ENCODE measurements around the gene WDR41. TPM values are rescaled to one million over a fixed set of nuclear protein-coding genes. Genes with fewer than 3 reads are reported as not detected.
"Not testable (repeated sequence)": the region's sequence is repeated elsewhere in the genome, so short reads cannot be mapped to it uniquely, and the experiment has no call there.

WDR41 gene
- total RNA-seq, 1 donor: 114 TPM

DNA sequence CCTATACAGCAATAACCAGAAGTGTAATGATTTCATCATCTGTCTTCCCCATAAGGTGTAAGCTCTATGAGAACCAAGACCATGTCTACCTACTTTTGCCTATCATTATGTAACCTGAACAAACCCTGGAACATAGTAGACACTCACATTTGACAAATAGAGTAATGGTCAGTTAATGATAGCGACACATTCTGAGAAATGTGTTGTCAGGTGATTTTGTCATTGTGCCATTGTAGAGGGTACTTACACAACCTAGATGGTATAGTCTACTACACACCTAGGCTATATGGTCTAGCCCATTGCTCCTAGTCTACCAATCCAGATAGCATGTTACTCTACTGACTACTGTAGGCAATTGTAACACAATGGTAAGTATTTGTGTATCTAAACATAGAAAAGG lies 22.3 kb upstream of the WDR41 start:
- TF ChIP-seq, protein P1, sequence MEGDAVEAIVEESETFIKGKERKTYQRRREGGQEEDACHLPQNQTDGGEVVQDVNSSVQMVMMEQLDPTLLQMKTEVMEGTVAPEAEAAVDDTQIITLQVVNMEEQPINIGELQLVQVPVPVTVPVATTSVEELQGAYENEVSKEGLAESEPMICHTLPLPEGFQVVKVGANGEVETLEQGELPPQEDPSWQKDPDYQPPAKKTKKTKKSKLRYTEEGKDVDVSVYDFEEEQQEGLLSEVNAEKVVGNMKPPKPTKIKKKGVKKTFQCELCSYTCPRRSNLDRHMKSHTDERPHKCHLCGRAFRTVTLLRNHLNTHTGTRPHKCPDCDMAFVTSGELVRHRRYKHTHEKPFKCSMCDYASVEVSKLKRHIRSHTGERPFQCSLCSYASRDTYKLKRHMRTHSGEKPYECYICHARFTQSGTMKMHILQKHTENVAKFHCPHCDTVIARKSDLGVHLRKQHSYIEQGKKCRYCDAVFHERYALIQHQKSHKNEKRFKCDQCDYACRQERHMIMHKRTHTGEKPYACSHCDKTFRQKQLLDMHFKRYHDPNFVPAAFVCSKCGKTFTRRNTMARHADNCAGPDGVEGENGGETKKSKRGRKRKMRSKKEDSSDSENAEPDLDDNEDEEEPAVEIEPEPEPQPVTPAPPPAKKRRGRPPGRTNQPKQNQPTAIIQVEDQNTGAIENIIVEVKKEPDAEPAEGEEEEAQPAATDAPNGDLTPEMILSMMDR (IDR thresholded peaks at IDR 0.05; ENCODE audit: extremely low read depth, low read depth, low read length): no peak
- peaks cover 15% of the 10 kb centered on the region for H3K27me3 ChIP-seq (ENCODE audit: insufficient read depth, low read length)

DNA sequence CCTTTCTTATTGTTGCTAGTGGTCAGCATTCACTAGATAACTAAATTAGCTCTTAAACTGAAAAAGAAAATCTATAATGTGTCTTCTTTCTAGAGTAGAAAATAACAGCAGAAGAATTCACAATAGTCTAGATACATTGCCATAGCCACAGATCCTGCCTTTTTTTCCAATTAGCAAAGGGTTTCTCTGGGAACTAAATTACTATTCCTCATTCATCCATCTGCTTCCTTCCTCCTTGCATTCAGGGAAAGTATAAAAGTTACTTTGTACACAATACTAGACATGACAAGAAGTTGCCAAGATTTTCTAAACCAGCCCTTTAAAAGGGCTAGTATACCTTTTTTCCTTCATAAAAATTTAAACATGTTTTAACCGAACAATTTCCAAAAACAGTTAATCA lies 21.2 kb upstream of the WDR41 start:
- H3K4me2 ChIP-seq (ENCODE audit: insufficient read depth, low read length): no peak overlapping the region
- no peak for DNase-seq (ENCODE audit: insufficient read length, low spot score, missing footprints)

More for the DNA sequence above, 22.3 kb upstream of the WDR41 start:
- Histone ChIP-seq H4K20me1 (ENCODE audit: insufficient read depth, low read length) (no peaks in the 10 kb centered on the region), H3K27ac (ENCODE audit: low read depth, low read length) (no peak overlapping the region), H3K9me3 (ENCODE audit: low read depth, low read length) (no peaks in the 10 kb centered on the region), H3K79me2 (ENCODE audit: insufficient read depth, low read length) (no peaks in the 10 kb centered on the region), H3K36me3 (ENCODE audit: insufficient read depth, low read length) (no peaks in the 10 kb centered on the region), H3K4me1 (ENCODE audit: insufficient read depth, low read length) (no peaks in the 10 kb centered on the region), H3K4me2 (ENCODE audit: insufficient read depth, low read length) (no peak overlapping the region), H3K4me3 (ENCODE audit: insufficient read depth, low read length) (no peak overlapping the region), H2AFZ (ENCODE audit: low read length) (no peak overlapping the region)
- no peak for DNase-seq (ENCODE audit: insufficient read length, low spot score, missing footprints)

DNA sequence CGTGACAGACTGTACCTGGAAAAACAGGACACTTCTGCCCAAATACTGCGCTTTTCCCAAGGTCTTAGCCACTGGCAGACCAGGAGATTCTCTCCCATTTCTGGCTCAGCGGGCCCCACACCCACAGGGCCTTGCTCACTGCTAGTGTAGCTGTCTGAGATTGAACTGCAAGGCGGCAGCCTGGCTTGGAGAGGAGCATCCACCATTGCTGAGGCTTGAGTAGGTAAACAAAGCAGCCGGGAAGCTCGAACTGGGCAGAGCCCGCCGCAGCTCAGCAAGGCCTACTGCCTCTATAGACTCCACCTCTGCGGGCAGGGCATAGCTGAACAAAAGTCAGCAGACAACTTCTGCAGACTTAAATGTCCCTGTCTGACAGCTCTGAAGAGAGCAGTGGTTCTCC lies 9.0 kb upstream of the WDR41 start:
- H2AFZ ChIP-seq (ENCODE audit: low read length); H3K27ac ChIP-seq (ENCODE audit: low read depth, low read length); H3K79me2 ChIP-seq (ENCODE audit: insufficient read depth, low read length); H3K27me3 ChIP-seq (ENCODE audit: insufficient read depth, low read length); H3K36me3 ChIP-seq (ENCODE audit: insufficient read depth, low read length); DNase-seq (ENCODE audit: insufficient read length, low spot score, missing footprints); H4K20me1 ChIP-seq (ENCODE audit: insufficient read depth, low read length); H3K9me3 ChIP-seq (ENCODE audit: low read depth, low read length); H3K4me3 ChIP-seq (ENCODE audit: insufficient read depth, low read length); H3K4me1 ChIP-seq (ENCODE audit: insufficient read depth, low read length); H3K4me2 ChIP-seq (ENCODE audit: insufficient read depth, low read length): not testable (repeated sequence)

More for the DNA sequence above, 21.2 kb upstream of the WDR41 start:
- Histone ChIP-seq H3K79me2 (ENCODE audit: insufficient read depth, low read length) (no peaks in the 10 kb centered on the region), H3K4me3 (ENCODE audit: insufficient read depth, low read length) (no peak overlapping the region), H3K36me3 (ENCODE audit: insufficient read depth, low read length) (no peaks in the 10 kb centered on the region), H4K20me1 (ENCODE audit: insufficient read depth, low read length) (no peaks in the 10 kb centered on the region), H3K4me1 (ENCODE audit: insufficient read depth, low read length) (no peaks in the 10 kb centered on the region), H3K27ac (ENCODE audit: low read depth, low read length) (no peak overlapping the region), H3K9me3 (ENCODE audit: low read depth, low read length) (no peaks in the 10 kb centered on the region), H2AFZ (ENCODE audit: low read length) (no peak overlapping the region), H3K27me3 (ENCODE audit: insufficient read depth, low read length) (peaks cover 21% of the 10 kb centered on the region)
- TF ChIP-seq, protein P1 (IDR thresholded peaks at IDR 0.05; ENCODE audit: extremely low read depth, low read depth, low read length): no peak

DNA sequence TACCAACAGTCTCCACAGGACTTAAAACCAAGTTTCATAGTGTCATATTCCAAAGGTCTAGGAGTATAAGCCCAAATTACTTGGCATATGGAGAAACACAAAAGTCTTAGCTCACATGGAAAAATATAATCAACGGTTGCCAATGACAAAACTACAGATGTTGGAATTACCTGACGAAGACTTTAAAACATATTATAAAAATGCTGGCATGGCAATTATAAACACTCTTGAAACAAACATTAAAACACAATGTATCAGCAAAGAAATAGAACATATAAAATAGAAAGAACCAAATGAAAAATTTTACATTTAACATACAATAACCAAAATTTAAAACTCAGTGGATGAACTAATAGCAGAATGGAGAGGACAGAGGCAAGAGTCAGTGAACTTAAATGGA lies 7.9 kb upstream of the WDR41 start:
- no peak overlapping the region for H3K4me3 ChIP-seq (ENCODE audit: insufficient read depth, low read length)
- TF ChIP-seq, protein P1 (IDR thresholded peaks at IDR 0.05; ENCODE audit: extremely low read depth, low read depth, low read length): no peak
- no peak for DNase-seq (ENCODE audit: insufficient read length, low spot score, missing footprints)
- H3K36me3 ChIP-seq (ENCODE audit: insufficient read depth, low read length): no peaks in the 10 kb centered on the region
- H3K9me3 ChIP-seq (ENCODE audit: low read depth, low read length): no peaks in the 10 kb centered on the region
- H3K79me2 ChIP-seq (ENCODE audit: insufficient read depth, low read length): no peaks in the 10 kb centered on the region
- H3K4me1 ChIP-seq (ENCODE audit: insufficient read depth, low read length): no peaks in the 10 kb centered on the region
- H3K27ac ChIP-seq (ENCODE audit: low read depth, low read length): no peak overlapping the region
- H3K27me3 ChIP-seq (ENCODE audit: insufficient read depth, low read length): peaks cover 8% of the 10 kb centered on the region
- no peaks in the 10 kb centered on the region for H4K20me1 ChIP-seq (ENCODE audit: insufficient read depth, low read length)
- no peak overlapping the region for H3K4me2 ChIP-seq (ENCODE audit: insufficient read depth, low read length)
- no peak overlapping the region for H2AFZ ChIP-seq (ENCODE audit: low read length)

All from osteoblast (primary cell).